ENCODE measurements around the gene AZIN2. TPM values are rescaled to one million over a fixed set of nuclear protein-coding genes. Genes with fewer than 3 reads are reported as not detected.
"Not testable (repeated sequence)": the region's sequence is repeated elsewhere in the genome, so short reads cannot be mapped to it uniquely, and the experiment has no call there.

AZIN2 gene
- total and polyA plus RNA-seq, 10 of the 15 experiments (the other 5 are each of a cell fraction or from before 2014, with no cell fraction given): 0.02 to 0.85 (median 0.23) TPM

DNA sequence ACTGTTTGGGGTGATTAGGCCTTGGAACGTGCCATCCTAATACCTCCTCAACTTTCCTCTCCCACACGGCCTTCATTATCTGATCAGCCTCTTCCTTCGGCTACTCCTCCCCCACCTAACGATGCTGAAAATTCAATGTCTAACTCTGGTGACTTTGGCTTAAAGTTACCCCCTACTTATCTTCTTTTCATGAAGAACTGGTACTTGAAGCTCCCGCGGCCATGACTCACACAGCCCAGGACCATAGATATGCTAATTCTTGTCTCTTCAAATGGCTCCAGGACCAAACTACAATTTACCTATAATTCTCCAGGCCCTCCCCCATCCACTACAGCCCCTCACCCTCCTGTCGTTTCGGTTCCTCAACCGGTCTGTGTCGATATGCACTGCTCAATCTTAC is 15.7 kb upstream of the AZIN2 start:
- BruUV-seq (replicated peaks): no TSS peak
- POLR2A ChIA-PET: no interaction called here

DNA sequence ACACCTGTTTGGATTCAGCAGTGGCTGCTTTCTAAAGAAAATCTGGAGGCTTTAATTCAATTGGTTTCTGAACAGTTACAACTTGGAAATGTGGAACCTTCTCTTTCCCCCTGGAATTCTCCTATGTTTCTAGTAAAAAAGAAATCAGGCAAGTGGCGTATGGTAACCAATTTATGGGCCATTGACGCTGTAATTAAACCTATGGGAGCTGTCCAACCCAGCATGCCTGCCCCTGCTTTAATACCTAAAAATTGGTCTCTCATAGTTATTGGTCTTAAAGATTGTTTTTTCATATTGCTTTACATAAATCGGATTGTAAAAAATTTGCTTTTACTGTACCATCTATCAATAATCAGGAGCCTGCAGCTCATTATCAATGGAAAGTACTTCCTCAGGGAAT is 14.5 kb upstream of the AZIN2 start:
- CTCF ChIA-PET; H3K4me3 ChIP-seq; DNase-seq (ENCODE audit: low read depth, low spot score); H3K4me2 ChIP-seq (ENCODE audit: control insufficient read depth, insufficient read depth); H3K9me3 ChIP-seq (replicated peaks; ENCODE audit: control insufficient read depth, insufficient read depth, low read length); H3K36me3 ChIP-seq (ENCODE audit: control insufficient read depth in 2 of 2, insufficient read depth in 2 of 2, low read length in 1 of 2); FAIRE-seq; H4K20me1 ChIP-seq (ENCODE audit: control insufficient read depth, insufficient read depth); intact Hi-C loops (cut with micrococcal nuclease; ENCODE audit: unreplicated experiment); H3K79me2 ChIP-seq (ENCODE audit: control insufficient read depth, insufficient read depth, low read length); ATAC-seq; in situ Hi-C loops (cut with MboI); H2AFZ ChIP-seq (ENCODE audit: control insufficient read depth, low read depth, low read length); H3K27me3 ChIP-seq (replicated peaks in 1 of 2; ENCODE audit: control insufficient read depth in 2 of 2, insufficient read depth in 2 of 2, low read length in 1 of 2); H3K27ac ChIP-seq (ENCODE audit: control insufficient read depth, insufficient read depth); POLR2A ChIA-PET; BruUV-seq (replicated peaks); H3K9ac ChIP-seq (ENCODE audit: control insufficient read depth, insufficient read depth, low read length); RAD21 ChIA-PET (ENCODE audit: unreplicated experiment); H3K4me1 ChIP-seq (ENCODE audit: control insufficient read depth, insufficient read depth, low read length); SMC1A ChIA-PET (ENCODE audit: uncharacterized antibody, unreplicated experiment): not testable (repeated sequence)
- WGBS (ENCODE audit: insufficient coverage, insufficient replicate concordance, low lambda C conversion rate, missing lambda C conversion rate): 61% methylated on average over 3 of the region's 3 CpGs

More for the DNA sequence above, 15.7 kb upstream of the AZIN2 start:
- no peaks in the 10 kb centered on the region for H4K20me1 ChIP-seq (ENCODE audit: control insufficient read depth, insufficient read depth)
- H2AFZ ChIP-seq (ENCODE audit: control insufficient read depth, low read depth, low read length): no peak overlapping the region
- H3K4me2 ChIP-seq (ENCODE audit: control insufficient read depth, insufficient read depth): no peak overlapping the region
- H3K4me1 ChIP-seq (ENCODE audit: control insufficient read depth, insufficient read depth, low read length): no peaks in the 10 kb centered on the region
- H3K79me2 ChIP-seq (ENCODE audit: control insufficient read depth, insufficient read depth, low read length): no peaks in the 10 kb centered on the region
- TF ChIP-seq PAX5 (IDR thresholded peaks at IDR 0.05; ENCODE audit: borderline replicate concordance, low read depth, low read length) (no peak), ZNF622 (IDR thresholded peaks at IDR 0.05) (no peak), RBBP5 (conservative IDR thresholded peaks at IDR 0.05) (no peak), RFX5 (IDR thresholded peaks at IDR 0.05; ENCODE audit: low read depth, low read length) (no peak)
- TF ChIP-seq, protein P1, sequence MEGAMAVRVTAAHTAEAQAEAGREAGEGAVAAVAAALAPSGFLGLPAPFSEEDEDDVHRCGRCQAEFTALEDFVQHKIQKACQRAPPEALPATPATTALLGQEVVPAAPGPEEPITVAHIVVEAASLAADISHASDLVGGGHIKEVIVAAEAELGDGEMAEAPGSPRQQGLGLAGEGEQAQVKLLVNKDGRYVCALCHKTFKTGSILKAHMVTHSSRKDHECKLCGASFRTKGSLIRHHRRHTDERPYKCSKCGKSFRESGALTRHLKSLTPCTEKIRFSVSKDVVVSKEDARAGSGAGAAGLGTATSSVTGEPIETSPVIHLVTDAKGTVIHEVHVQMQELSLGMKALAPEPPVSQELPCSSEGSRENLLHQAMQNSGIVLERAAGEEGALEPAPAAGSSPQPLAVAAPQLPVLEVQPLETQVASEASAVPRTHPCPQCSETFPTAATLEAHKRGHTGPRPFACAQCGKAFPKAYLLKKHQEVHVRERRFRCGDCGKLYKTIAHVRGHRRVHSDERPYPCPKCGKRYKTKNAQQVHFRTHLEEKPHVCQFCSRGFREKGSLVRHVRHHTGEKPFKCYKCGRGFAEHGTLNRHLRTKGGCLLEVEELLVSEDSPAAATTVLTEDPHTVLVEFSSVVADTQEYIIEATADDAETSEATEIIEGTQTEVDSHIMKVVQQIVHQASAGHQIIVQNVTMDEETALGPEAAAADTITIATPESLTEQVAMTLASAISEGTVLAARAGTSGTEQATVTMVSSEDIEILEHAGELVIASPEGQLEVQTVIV (IDR thresholded peaks at IDR 0.05; ENCODE audit: borderline replicate concordance, partially characterized antibody): no peak
- TF ChIP-seq, protein P2, sequence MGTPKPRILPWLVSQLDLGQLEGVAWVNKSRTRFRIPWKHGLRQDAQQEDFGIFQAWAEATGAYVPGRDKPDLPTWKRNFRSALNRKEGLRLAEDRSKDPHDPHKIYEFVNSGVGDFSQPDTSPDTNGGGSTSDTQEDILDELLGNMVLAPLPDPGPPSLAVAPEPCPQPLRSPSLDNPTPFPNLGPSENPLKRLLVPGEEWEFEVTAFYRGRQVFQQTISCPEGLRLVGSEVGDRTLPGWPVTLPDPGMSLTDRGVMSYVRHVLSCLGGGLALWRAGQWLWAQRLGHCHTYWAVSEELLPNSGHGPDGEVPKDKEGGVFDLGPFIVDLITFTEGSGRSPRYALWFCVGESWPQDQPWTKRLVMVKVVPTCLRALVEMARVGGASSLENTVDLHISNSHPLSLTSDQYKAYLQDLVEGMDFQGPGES (IDR thresholded peaks at IDR 0.05): no peak
- no peaks in the 10 kb centered on the region for H3K36me3 ChIP-seq (ENCODE audit: control insufficient read depth in 2 of 2, insufficient read depth in 2 of 2, low read length in 1 of 2)
- no peak overlapping the region for H3K4me3 ChIP-seq
- 64% methylated on average over 10 of the region's 10 CpGs for WGBS (ENCODE audit: insufficient coverage, insufficient replicate concordance, low lambda C conversion rate, missing lambda C conversion rate)
- no peak for DNase-seq (ENCODE audit: low read depth, low spot score)
- SMC1A ChIA-PET (ENCODE audit: uncharacterized antibody, unreplicated experiment): interaction anchor here (0.6 to 1.4 kb wide), 2 partner anchors 15 to 117 kb away, joined by 3 to 4 read pairs; no protein-coding TSS in a partner anchor
- no peaks in the 10 kb centered on the region; the same call in 1 of the 3 replicates for H3K9me3 ChIP-seq (replicated peaks; ENCODE audit: control insufficient read depth, insufficient read depth, low read length)
- intact Hi-C loops (cut with micrococcal nuclease; ENCODE audit: unreplicated experiment): no loop called here
- H3K27me3 ChIP-seq (replicated peaks in 1 of 2; ENCODE audit: control insufficient read depth in 2 of 2, insufficient read depth in 2 of 2, low read length in 1 of 2): no peaks in the 10 kb centered on the region
- H3K27ac ChIP-seq (ENCODE audit: control insufficient read depth, insufficient read depth): no peak overlapping the region
- no peak overlapping the region for H3K9ac ChIP-seq (ENCODE audit: control insufficient read depth, insufficient read depth, low read length)
- in situ Hi-C loops (cut with MboI): no loop called here
- CTCF ChIA-PET: interaction anchor here (0.8 kb wide), 1 partner anchor 11 kb away, joined by 4 read pairs; no protein-coding TSS in a partner anchor
- no peak for FAIRE-seq
- no peak for ATAC-seq
- RAD21 ChIA-PET (ENCODE audit: unreplicated experiment): no interaction called here

DNA sequence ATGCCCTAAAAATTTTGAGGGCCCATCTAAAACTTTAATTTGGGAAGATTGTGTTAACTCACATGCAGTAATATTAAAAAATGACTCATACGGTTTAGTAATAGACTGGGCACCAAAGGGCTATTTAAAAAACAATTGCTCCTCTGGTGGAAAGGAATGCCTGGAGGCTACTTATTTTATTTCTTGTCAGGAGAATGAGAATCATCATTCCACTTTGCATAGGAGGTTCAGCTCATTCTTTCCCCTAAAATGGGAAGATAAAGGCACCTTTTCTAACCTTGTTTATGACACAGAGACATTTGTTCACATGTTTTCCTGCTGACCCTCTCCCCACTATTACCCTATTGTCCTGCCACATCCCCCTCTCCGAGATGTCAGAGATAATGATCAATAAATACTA is 12.8 kb upstream of the AZIN2 start:
- 43% methylated on average over 2 of the region's 2 CpGs for WGBS (ENCODE audit: insufficient coverage, insufficient replicate concordance, low lambda C conversion rate, missing lambda C conversion rate)
- intact Hi-C loops (cut with micrococcal nuclease; ENCODE audit: unreplicated experiment); H3K9me3 ChIP-seq (replicated peaks; ENCODE audit: control insufficient read depth, insufficient read depth, low read length); RAD21 ChIA-PET (ENCODE audit: unreplicated experiment); H2AFZ ChIP-seq (ENCODE audit: control insufficient read depth, low read depth, low read length); H3K79me2 ChIP-seq (ENCODE audit: control insufficient read depth, insufficient read depth, low read length); H3K4me3 ChIP-seq; H3K36me3 ChIP-seq (ENCODE audit: control insufficient read depth in 2 of 2, insufficient read depth in 2 of 2, low read length in 1 of 2); CTCF ChIA-PET; in situ Hi-C loops (cut with MboI); BruUV-seq (replicated peaks); H3K27ac ChIP-seq (ENCODE audit: control insufficient read depth, insufficient read depth); POLR2A ChIA-PET; H4K20me1 ChIP-seq (ENCODE audit: control insufficient read depth, insufficient read depth); FAIRE-seq; H3K27me3 ChIP-seq (replicated peaks in 1 of 2; ENCODE audit: control insufficient read depth in 2 of 2, insufficient read depth in 2 of 2, low read length in 1 of 2); H3K9ac ChIP-seq (ENCODE audit: control insufficient read depth, insufficient read depth, low read length); H3K4me1 ChIP-seq (ENCODE audit: control insufficient read depth, insufficient read depth, low read length); ATAC-seq; DNase-seq (ENCODE audit: low read depth, low spot score); H3K4me2 ChIP-seq (ENCODE audit: control insufficient read depth, insufficient read depth): not testable (repeated sequence)
- SMC1A ChIA-PET (ENCODE audit: uncharacterized antibody, unreplicated experiment): interaction anchor here (1.0 kb wide), 1 partner anchor 9 kb away, joined by 3 read pairs; no protein-coding TSS in a partner anchor
